ENCODE measurements around the gene MYH14.
A peak's percentile ranks its signal among the peaks of the same experiment; 100 is the strongest.

The MYH14 gene

DNA sequence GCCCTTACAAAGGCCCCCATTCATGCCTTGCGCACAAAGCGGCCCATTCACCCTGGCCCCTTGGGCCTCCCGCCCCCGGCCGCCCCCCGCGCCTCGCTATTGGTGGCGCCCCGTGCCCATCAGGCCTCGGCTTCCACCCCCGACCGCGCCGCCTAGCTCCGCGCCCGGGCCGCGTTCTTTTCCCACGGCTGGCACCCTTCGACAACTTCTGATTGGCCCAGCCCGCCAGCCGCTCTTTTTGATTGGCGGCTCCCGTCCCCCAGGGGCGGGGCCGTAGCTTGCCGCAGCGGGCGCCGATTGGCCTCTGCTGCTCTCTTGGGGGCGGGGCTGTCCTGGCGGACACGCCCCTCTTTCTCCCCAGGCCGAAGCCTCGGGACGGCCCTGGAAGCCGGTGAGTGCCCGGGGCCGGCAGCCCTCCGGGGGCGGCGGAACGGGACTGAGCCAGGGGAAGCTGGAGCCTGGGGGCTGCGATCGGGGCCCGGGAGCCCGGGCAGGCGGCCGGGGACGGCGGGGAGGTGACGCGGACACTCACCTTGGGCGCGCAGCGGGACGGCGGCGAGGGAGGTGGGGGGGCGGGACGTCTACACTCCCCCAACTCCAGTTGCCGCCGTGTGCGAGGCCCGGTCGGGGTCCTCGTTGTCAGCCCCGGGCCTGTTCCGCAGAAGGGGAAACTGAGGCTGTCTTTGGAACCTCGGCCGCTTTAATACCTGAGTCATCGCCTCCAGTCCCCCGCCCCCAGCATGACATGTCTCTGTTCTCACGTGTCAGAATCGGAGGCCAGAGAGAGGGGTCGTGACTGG is at the start of gene MYH14:
TSS of gene MYH14 (plus strand) at position 342 of the 800 bp plus-strand sequence. CDS start 6,744 bp downstream, outside the sequence.
- peak; percentile 90 for DNase-seq

DNA sequence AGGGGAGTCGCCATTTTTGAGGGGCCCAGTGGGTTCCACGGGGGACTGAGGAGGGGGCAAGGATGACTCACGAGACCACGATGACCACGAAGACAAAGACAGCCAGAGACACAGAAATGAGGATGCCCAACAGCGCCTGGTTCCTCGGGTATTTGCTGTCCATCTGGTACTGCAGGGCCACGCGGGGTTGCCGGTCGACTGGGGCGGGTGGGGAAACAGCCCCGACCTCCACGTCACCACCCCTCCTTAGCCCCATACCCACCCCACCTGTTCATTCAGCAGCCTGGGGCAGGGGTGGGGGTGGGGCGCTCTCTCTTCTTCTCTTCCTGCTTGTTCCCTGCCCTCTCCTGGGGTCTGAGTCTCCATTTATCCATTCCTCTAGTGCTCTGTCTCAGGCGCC is 48.9 kb upstream of the MYH14 start:
- DNase-seq, result no peak

- peak; percentile 11 for DNase-seq
These were observed 47.8 kb upstream of the MYH14 start for GRCh38 chr19:50155520-50156109.

- no peak for DNase-seq
These were observed 44.8 kb upstream of the MYH14 start for GRCh38 chr19:50158577-50158976.

GRCh38 chr19:50159078-50159477 is 44.3 kb upstream of the MYH14 start:
- no peak for DNase-seq

- no peak for DNase-seq
These were observed 40.4 kb upstream of the MYH14 start, which contains the start of gene IZUMO2 for GRCh38 chr19:50162988-50163387. IZUMO2 (minus strand) TSS chr19:50163281; CDS start chr19:50163194, 87 bp downstream.

DNA sequence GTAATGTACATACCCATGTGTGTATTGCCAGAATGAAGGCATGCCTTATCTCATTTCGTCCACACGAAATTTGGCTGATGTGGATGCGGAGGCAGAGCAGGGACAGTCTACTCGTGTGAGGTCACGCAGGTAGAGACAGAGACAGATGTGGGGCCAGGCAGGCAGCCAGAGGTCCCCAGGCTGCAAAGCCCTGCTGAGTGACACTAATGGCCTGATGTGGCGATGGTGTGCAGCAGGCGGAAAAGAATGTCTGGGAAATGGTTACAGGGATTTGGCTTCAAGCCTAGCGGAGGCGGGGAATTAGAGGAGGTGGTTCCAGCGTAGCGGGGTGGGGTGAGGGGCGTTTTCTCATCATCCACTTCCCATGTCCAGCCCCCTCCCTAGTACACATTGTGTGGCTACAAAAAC is 36.1 kb upstream of the MYH14 start:
- DNase-seq, result peak; percentile 72

DNA sequence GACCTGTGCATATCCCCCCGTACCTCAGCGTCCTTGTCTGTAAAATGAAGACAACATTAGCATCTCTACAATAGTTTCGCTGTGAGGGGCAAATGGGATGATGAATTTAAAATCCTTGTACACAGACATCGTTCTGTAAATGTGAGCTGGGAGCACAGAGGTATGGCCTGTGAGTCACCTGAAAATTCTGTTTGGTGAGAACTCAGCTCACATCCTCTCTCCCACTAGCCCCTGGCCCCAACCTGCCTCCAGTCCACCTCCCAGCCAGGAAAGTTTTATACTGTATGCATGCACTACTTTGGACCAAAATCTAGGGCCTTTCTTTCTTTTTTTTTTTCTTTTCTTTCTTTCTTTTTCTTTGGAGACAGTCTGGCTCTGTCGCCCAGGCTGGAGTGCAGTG is 31.7 kb upstream of the MYH14 start:
- no peak for DNase-seq

DNA sequence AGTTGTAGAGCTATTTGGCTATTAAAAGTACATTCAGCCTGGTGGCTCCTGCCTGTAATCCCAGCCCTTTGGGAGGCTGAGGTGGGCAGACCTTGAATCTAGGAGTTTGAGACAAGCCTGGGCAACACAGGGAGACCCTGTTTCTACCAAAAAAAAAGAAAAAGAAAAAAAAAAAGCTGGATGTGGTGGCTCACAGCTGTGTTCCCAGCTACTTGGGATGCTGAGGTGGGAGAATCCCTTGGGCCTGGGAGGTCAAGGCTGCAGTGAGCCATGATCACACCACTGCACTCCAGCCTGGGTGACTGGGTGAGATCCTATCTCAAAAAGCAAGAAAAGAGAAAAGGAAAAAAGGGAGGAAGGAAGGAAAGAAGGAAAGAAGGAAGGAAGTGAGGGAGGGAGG is 30.7 kb upstream of the MYH14 start:
- no peak for DNase-seq

GRCh38 chr19:50173127-50173526 is 30.3 kb upstream of the MYH14 start:
- no peak for DNase-seq

GRCh38 chr19:50174100-50174793 is 29.2 kb upstream of the MYH14 start:
- peak; percentile 6 for DNase-seq

DNA sequence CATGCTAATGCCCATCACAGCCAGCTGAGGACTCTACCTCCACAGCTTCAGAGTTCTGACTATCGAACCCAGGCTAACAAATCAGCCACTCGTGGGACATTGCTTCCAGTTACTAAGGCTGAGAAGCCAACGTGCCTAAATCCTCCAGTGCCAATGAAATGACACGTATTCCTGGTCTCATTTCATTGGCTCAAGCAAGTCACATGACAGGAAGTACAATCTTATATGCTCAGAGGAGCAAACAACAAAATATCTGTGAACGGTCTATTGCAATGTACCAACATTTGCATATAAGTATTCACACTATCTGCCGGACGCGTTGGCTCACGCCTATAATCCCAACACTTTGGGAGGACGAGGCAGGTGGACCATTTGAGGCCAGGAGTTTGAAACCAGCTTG is 27.5 kb upstream of the MYH14 start:
- DNase-seq, result no peak

DNA sequence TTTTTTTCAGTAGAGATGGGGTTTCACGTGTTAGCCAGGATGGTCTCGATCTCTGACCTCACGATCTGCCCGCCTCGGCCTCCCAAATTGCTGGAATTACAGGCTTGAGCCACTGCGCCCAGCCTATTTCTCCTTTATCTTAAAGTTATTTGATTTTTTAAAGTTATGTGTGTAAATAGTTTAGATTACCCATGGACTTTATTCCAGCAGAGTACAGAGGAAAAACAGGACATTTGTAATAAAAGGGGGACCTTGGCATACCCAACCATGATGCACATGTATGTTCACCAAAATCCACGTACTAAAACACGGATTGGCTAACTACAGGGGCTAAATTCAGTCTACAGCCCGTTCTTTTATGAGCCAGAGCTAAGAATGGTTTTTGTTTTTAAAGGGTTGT is 26.6 kb upstream of the MYH14 start:
- no peak for DNase-seq

DNA sequence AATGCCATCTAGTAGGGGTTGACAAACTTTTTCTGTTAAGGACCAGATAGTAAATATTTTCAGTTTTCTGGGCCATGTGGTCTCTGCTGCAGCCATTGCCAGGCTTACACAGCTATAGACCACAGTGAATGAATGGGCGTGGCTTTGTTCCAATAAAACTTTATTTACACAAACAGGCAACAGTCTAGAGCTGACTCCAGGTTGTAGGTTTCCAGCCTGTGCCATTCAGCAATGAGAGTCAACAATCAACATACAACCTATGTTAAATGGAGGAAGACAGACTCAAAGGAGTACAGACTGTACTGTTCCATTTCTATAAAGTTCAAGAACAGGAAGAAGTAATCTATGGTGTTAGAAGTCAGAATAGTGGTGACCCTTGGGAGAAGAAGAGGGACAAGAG is 25.1 kb upstream of the MYH14 start:
- DNase-seq, result no peak

DNA sequence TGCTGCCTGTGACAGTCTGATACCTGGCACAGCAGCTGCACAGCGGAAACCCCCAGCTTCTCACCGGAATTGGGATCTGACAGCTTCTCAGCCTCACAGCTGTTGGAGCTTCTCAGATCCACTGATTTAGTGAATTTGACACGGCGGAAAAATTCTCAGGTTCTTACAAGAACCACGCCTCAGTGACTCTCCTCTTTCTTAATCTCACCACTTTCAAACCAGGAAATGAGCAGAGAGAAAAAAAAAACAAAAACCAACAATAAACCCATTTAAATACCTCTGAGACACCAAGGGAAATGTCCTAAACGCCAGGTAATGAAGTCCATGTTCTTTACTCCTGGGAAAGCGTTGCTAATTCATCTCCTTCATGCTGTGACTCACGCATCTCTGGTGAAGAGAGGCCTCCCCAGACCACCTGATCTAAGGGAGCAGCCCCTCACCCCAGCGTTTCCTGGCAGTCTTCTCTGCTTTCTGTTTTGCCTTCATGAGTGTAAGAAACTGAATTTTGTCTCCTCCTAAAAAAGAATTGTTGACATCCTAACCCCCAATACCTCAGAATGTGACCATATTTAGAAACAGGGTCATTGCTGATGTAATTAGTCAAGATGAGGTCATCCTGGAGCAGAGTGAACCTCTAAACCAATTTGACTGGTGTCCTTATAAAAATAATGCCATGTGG is 24.4 kb upstream of the MYH14 start:
- no peak for DNase-seq

DNA sequence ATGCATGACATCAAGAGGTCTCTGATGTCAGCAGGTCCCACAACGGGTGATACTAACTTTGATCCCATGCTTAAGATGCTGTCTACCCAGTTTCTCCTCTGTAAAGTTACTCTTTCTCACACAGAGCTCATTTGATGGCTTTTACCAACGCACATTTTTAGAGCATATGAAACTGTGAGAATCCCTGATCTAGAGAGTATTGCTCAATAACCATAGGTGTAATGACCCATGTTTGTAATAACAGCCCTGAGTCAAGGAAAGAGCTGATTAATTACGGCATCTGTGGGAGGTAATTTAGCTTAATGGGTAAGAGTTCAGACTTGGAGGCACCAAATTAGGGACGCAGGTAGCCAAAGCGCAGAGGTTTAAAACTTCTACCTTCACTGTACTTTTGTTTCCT is 22.3 kb upstream of the MYH14 start:
- DNase-seq, result peak; percentile 33

DNA sequence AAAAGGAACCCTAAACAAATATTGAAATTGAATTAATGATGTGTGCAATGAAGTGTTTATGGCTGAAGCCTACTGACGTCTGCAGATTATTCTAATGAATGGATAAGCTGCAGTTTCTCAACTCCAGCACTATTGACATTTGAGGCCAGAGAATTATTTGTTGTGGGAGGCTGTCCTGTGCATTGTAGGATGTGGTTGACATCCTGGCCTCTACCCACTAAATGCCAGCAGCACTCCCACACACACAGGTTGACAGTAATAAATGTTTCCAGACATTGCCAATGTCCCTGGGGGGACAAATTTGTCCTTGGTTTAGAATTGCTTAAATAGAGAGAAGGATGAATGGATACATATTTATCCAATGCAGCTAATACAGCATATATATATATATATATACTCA is 19.2 kb upstream of the MYH14 start:
- peak; percentile 37 for DNase-seq

DNA sequence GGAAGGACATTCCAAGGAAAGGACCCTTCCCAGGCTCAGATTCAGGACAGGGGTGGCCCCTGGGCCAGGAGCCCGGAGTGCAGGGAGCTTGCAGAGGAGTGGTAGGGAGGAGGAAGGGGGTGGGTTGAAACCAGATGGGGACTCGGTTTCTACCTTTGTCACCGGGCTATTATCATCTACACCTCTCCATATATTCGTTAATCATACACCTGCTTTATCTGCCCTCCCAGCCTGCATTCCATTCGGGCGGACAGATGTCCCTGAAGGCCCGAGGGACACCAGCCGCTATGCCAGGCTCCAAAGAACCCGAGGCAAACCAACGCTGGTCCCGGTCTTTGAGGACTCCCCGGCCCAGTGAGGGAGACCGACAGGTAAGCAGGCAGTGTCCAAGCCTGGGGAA is 15.5 kb upstream of the MYH14 start:
- DNase-seq, result no peak

- DNase-seq, result no peak
These were observed 14.1 kb upstream of the MYH14 start for GRCh38 chr19:50189331-50189730.

- no peak for DNase-seq
These were observed 13.0 kb upstream of the MYH14 start for GRCh38 chr19:50190439-50190891.

- peak; percentile 43 for DNase-seq
These were observed 12.2 kb upstream of the MYH14 start for GRCh38 chr19:50191216-50191615.

- DNase-seq, result no peak
These were observed 10.8 kb upstream of the MYH14 start for GRCh38 chr19:50192463-50193211.

- no peak for DNase-seq
These were observed 8.2 kb upstream of the MYH14 start for GRCh38 chr19:50195224-50195623.

Measured in NCI-H69 (cell line).